ENCODE results near the gene DNTT. TPM values are rescaled to one million over a fixed set of nuclear protein-coding genes. Genes with fewer than 3 reads are reported as not detected.

Gene DNTT
- total and polyA plus RNA-seq, 9 of the 15 experiments (the other 6 are each of a cell fraction or from before 2014, with no cell fraction given) = not detected

DNA sequence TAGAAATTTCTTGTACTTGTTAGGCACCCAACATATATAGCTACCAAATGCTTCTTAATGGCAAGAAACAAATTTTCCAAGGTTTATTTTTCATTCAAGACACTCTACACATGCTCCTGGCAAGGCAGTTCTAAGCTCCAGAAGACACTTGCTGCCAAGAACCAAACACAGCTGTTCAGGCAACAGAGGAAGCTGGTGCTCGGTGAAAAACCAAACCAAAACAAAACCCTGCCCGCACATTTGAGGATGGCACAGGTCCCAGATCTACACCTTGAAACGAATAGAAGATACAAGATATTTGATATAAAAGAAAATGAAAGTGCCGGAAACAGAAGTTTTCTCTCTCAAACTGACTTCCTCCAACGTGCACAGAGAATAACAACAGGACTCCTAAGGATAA is 4.9 kb upstream of the DNTT start (continued):
- TF ChIP-seq CHD4 (IDR thresholded peaks at IDR 0.05; ENCODE audit: insufficient read depth, insufficient replicate concordance, low read depth, low read length, poor library complexity, severe bottlenecking) = no peak
- TF ChIP-seq ZNF699 (CRISPR knock-in tag; IDR thresholded peaks at IDR 0.05; ENCODE audit: insufficient replicate concordance) = no peak
- no peak for TF ChIP-seq MXI1 (IDR thresholded peaks at IDR 0.05; ENCODE audit: low read depth, low read length)
- no peak for TF ChIP-seq NFIC (IDR thresholded peaks at IDR 0.05)
- no peak for TF ChIP-seq ZNF121 (CRISPR knock-in tag; conservative IDR thresholded peaks at IDR 0.05)
- TF ChIP-seq GATA2 (CRISPR knock-in tag; IDR thresholded peaks at IDR 0.05) = no peak
- TF ChIP-seq SMAD3 (CRISPR knock-in tag; conservative IDR thresholded peaks at IDR 0.05) = no peak
- TF ChIP-seq TCFL5 (CRISPR knock-in tag; conservative IDR thresholded peaks at IDR 0.05) = no peak
- TF ChIP-seq, protein P1, sequence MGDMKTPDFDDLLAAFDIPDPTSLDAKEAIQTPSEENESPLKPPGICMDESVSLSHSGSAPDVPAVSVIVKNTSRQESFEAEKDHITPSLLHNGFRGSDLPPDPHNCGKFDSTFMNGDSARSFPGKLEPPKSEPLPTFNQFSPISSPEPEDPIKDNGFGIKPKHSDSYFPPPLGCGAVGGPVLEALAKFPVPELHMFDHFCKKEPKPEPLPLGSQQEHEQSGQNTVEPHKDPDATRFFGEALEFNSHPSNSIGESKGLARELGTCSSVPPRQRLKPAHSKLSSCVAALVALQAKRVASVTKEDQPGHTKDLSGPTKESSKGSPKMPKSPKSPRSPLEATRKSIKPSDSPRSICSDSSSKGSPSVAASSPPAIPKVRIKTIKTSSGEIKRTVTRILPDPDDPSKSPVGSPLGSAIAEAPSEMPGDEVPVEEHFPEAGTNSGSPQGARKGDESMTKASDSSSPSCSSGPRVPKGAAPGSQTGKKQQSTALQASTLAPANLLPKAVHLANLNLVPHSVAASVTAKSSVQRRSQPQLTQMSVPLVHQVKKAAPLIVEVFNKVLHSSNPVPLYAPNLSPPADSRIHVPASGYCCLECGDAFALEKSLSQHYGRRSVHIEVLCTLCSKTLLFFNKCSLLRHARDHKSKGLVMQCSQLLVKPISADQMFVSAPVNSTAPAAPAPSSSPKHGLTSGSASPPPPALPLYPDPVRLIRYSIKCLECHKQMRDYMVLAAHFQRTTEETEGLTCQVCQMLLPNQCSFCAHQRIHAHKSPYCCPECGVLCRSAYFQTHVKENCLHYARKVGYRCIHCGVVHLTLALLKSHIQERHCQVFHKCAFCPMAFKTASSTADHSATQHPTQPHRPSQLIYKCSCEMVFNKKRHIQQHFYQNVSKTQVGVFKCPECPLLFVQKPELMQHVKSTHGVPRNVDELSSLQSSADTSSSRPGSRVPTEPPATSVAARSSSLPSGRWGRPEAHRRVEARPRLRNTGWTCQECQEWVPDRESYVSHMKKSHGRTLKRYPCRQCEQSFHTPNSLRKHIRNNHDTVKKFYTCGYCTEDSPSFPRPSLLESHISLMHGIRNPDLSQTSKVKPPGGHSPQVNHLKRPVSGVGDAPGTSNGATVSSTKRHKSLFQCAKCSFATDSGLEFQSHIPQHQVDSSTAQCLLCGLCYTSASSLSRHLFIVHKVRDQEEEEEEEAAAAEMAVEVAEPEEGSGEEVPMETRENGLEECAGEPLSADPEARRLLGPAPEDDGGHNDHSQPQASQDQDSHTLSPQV (IDR thresholded peaks at IDR 0.05) = no peak
- no peak for TF ChIP-seq SUPT5H (IDR thresholded peaks at IDR 0.05)

Measured in K562 (cell line).